B cell (primary cell): ENCODE results near the gene EXOC3.

ENCODE experiments used
- EZH2 ChIP-seq: IDR thresholded peaks from 2 replicates; pipeline ENCODE4 v1.6.1; 2012; ENCODE audit warnings: borderline replicate concordance, low read depth, mild to moderate bottlenecking, moderate library complexity, low read length; ENCODE audit not compliant: insufficient read depth, poor library complexity, severe bottlenecking
- TF ChIP-seq, protein P1 (sequence below): fragments of 200-600 bp; IDR thresholded peaks from one replicate; pipeline ENCODE4 v1.8.0; 2022; ENCODE audit warnings: antibody characterized with exemption, mild to moderate bottlenecking

DNA sequence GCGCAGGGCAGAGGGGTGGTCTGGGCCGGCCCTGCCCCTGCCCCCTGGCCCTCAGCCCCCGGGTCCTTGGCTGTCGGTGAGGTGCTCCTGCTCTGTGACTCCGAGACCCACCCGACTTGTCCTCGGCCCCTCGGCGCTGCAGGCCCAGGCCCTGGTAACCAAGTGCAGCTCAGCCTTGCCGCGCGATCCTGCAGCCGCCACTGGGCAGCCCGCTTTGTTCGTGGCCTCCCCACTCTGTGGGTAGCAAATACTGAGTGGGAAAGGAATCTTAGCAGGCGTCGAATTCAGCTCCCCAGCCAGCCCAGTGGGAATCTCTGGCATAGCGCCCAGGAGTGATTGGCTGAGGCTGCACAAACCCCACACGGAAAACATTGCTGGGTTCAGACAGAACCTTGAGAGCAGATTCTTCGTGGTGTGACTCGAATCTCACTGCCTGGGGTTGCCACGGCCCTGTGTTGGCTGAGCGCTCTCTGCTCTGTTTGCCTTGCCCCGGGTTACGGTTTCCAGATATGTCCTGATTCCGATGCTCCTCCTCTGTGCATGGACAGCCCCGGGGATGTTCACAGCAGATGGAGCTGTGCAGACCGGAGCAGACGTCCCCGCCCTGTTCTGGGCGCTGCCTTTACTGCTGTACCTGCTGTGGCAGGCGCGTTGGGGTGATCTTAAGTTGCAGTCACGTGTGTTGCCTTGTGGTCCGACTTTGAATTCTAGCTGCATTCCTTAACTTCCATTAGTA, 13.4 kb upstream of the EXOC3 start:
- TF ChIP-seq, protein P1, sequence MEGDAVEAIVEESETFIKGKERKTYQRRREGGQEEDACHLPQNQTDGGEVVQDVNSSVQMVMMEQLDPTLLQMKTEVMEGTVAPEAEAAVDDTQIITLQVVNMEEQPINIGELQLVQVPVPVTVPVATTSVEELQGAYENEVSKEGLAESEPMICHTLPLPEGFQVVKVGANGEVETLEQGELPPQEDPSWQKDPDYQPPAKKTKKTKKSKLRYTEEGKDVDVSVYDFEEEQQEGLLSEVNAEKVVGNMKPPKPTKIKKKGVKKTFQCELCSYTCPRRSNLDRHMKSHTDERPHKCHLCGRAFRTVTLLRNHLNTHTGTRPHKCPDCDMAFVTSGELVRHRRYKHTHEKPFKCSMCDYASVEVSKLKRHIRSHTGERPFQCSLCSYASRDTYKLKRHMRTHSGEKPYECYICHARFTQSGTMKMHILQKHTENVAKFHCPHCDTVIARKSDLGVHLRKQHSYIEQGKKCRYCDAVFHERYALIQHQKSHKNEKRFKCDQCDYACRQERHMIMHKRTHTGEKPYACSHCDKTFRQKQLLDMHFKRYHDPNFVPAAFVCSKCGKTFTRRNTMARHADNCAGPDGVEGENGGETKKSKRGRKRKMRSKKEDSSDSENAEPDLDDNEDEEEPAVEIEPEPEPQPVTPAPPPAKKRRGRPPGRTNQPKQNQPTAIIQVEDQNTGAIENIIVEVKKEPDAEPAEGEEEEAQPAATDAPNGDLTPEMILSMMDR: no peak
- TF ChIP-seq EZH2: no peak
